Panc1 (cell line): ENCODE data around the gene IGF1. TPM values are rescaled to one million over a fixed set of nuclear protein-coding genes. Genes with fewer than 3 reads are reported as not detected.

Experiments used
- ATAC-seq: fragments of 200-7000 bp; cut with Tn5 transposase; 2 replicates; pipeline ENCODE4 v1.9.1; 2020; ENCODE audit warnings: mild to moderate bottlenecking, moderate library complexity
- BruUV-seq: library from RNA; stranded (reverse); fragments of 400-500 nt; replicated peaks from 2 replicates; lab custom pipeline; 2021; lab: Mats Ljungman, UMichigan
- CTCF ChIA-PET: fragments of 300-600 bp; sonication (Branson Sonifier 250); formaldehyde crosslinking; loops from one replicate; lab custom pipeline; 2022; ENCODE audit warnings: antibody characterized with exemption; lab: Charles Lee
- POLR2A ChIA-PET: fragments of 300-600 bp; sonication (Branson Sonifier 250); formaldehyde crosslinking; loops from one replicate; lab custom pipeline; 2022; ENCODE audit warnings: antibody characterized with exemption; lab: Charles Lee
- DNase-seq: peaks from one replicate; pipeline ENCODE4 v3.0.0-alpha.2; 2010; ENCODE audit warnings: low read depth, low spot score
- H3K27ac ChIP-seq: 2 replicates; pipeline ENCODE4 v1.5.1; 2011; ENCODE audit warnings: mild to moderate bottlenecking, low read length, inconsistent platforms
- H3K27me3 ChIP-seq: fragments of 200-500 bp; sonication (Bioruptor generic); 2 replicates; pipeline ENCODE4 v1.6.0; 2014; ENCODE audit warnings: low read length, inconsistent platforms; ENCODE audit not compliant: control insufficient read depth, insufficient read depth
- H3K36me3 ChIP-seq: fragments of 200-500 bp; sonication (Bioruptor generic); 2 replicates; pipeline ENCODE4 v1.5.1; 2014; ENCODE audit warnings: inconsistent platforms, mild to moderate bottlenecking, low read length, moderate library complexity; ENCODE audit not compliant: control insufficient read depth, insufficient read depth
- H3K4me1 ChIP-seq: 2 replicates; pipeline ENCODE4 v1.5.1; 2011; ENCODE audit warnings: inconsistent platforms, mild to moderate bottlenecking, low read length, moderate library complexity; ENCODE audit not compliant: control insufficient read depth, insufficient read depth
- H3K4me3 ChIP-seq, 2 experiments: 2 replicates each; pipeline ENCODE4 v1.5.1; 2011 to 2012; ENCODE audit warnings: low read depth in 2 of 2, low read length in 2 of 2, mild to moderate bottlenecking in 2 of 2, inconsistent platforms in 1 of 2, moderate library complexity in 1 of 2
- H3K9me3 ChIP-seq: fragments of 200-500 bp; sonication (Bioruptor generic); 2 replicates; pipeline ENCODE4 v1.5.1; 2014; ENCODE audit warnings: low read depth, mild to moderate bottlenecking, inconsistent platforms, low read length, moderate library complexity; ENCODE audit not compliant: control insufficient read depth, insufficient read depth
- POLR2AphosphoS5 ChIP-seq: IDR thresholded peaks from 2 replicates; pipeline ENCODE4 v1.6.1; 2012; ENCODE audit warnings: mild to moderate bottlenecking, low read depth, low read length, moderate library complexity
- SIN3A ChIP-seq: IDR thresholded peaks from 2 replicates; pipeline ENCODE4 v1.6.1; 2012; ENCODE audit warnings: low read depth, mild to moderate bottlenecking, low read length, moderate library complexity, borderline replicate concordance; ENCODE audit not compliant: insufficient read depth
- TCF7L2 ChIP-seq: IDR thresholded peaks from 2 replicates; pipeline ENCODE4 v1.6.1; 2011; ENCODE audit warnings: mild to moderate bottlenecking, low read depth, low read length, inconsistent platforms
- in situ Hi-C: cut with HindIII; loops from 2 replicates; pipeline ENCODE4 v1.10.0; 2016; ENCODE audit warnings: low sequenced_read_pairs, low pct_unique_long_range_greater_than_20kb
- intact Hi-C: fragments of 100-400 bp; cut with micrococcal nuclease; formaldehyde crosslinking; loops from one replicate; pipeline ENCODE4 v1.10.0; 2022; ENCODE audit not compliant: unreplicated experiment
- total RNA-seq: library from RNA; stranded (reverse); gene quantifications from one replicate; pipeline ENCODE4 v1.2.1, GENCODE V29; 2021; ENCODE audit not compliant: unreplicated experiment
- TF ChIP-seq, protein P1 (sequence below): fragments of 450-650 bp; IDR thresholded peaks from 2 replicates; pipeline ENCODE4 v1.5.1; 2017; ENCODE audit warnings: mild to moderate bottlenecking
- TF ChIP-seq, protein P2 (sequence below), 2 experiments: IDR thresholded peaks; 2 replicates each; pipeline ENCODE4 v1.6.1; 2011 to 2012; ENCODE audit warnings: low read depth in 2 of 2, control low read depth in 1 of 2, low read length in 1 of 2, mild to moderate bottlenecking in 1 of 2, moderate library complexity in 1 of 2; ENCODE audit not compliant: insufficient read depth in 1 of 2

IGF1 gene
- total RNA-seq, 1 experiment from 2014 or later: not detected

DNA sequence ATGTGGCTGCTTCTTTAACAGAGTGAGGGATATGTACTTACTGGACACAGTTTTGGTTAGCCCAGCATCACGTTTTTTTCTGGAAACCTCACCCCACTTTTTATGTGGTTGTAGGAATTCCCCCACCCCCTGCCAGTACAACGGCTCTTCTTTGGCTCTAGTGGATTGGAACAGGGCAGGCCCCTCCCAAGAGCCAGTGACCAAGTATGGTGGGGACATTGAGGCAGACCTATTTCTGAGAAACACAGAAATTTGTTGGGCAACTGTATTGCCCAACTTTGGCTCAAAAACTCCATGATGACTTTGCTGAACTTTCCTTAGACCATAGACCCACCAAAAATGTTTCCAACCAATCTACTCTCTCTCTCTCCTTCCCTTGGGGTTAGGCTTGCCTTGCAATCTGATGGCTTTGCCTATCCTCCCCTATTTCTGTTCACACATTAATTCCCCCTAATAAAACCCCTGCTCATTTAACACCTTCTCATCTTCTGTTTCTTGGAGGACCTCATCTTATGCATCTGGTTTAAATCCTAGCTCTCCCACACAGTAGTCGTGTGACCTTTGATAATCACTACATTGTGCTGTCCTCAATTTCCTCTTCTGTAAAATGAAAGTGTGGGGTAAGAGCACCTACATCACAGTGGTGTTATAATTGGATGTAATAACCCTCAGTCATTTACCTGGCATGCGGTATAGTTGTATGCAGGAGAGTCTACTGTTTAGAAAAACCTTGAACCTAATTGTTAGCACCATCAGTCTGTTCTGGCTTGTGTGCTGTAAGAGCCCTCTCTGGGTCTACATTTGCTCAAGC lies 71.7 kb downstream of the IGF1 start:
- ChIA-PET POLR2A (no interaction called here), CTCF (no interaction called here)
- Histone ChIP-seq H3K4me3 (no peak overlapping the region), H3K4me1 (no peaks in the 10 kb centered on the region), H3K36me3 (no peaks in the 10 kb centered on the region), H3K27me3 (no peaks in the 10 kb centered on the region), H3K9me3 (no peaks in the 10 kb centered on the region), H3K27ac (no peak overlapping the region)
- intact Hi-C loops (no loop called here), in situ Hi-C loops (no loop called here)
- no peak for ATAC-seq
- no TSS peak for BruUV-seq
- no peak for TF ChIP-seq TCF7L2
- TF ChIP-seq, protein P1, sequence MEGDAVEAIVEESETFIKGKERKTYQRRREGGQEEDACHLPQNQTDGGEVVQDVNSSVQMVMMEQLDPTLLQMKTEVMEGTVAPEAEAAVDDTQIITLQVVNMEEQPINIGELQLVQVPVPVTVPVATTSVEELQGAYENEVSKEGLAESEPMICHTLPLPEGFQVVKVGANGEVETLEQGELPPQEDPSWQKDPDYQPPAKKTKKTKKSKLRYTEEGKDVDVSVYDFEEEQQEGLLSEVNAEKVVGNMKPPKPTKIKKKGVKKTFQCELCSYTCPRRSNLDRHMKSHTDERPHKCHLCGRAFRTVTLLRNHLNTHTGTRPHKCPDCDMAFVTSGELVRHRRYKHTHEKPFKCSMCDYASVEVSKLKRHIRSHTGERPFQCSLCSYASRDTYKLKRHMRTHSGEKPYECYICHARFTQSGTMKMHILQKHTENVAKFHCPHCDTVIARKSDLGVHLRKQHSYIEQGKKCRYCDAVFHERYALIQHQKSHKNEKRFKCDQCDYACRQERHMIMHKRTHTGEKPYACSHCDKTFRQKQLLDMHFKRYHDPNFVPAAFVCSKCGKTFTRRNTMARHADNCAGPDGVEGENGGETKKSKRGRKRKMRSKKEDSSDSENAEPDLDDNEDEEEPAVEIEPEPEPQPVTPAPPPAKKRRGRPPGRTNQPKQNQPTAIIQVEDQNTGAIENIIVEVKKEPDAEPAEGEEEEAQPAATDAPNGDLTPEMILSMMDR: no peak
- TF ChIP-seq POLR2AphosphoS5: no peak
- TF ChIP-seq, protein P2, sequence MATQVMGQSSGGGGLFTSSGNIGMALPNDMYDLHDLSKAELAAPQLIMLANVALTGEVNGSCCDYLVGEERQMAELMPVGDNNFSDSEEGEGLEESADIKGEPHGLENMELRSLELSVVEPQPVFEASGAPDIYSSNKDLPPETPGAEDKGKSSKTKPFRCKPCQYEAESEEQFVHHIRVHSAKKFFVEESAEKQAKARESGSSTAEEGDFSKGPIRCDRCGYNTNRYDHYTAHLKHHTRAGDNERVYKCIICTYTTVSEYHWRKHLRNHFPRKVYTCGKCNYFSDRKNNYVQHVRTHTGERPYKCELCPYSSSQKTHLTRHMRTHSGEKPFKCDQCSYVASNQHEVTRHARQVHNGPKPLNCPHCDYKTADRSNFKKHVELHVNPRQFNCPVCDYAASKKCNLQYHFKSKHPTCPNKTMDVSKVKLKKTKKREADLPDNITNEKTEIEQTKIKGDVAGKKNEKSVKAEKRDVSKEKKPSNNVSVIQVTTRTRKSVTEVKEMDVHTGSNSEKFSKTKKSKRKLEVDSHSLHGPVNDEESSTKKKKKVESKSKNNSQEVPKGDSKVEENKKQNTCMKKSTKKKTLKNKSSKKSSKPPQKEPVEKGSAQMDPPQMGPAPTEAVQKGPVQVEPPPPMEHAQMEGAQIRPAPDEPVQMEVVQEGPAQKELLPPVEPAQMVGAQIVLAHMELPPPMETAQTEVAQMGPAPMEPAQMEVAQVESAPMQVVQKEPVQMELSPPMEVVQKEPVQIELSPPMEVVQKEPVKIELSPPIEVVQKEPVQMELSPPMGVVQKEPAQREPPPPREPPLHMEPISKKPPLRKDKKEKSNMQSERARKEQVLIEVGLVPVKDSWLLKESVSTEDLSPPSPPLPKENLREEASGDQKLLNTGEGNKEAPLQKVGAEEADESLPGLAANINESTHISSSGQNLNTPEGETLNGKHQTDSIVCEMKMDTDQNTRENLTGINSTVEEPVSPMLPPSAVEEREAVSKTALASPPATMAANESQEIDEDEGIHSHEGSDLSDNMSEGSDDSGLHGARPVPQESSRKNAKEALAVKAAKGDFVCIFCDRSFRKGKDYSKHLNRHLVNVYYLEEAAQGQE (IDR thresholded peaks at IDR 0.05; ENCODE audit: insufficient read depth in 1 of 2, low read depth in 2 of 2, low read length in 1 of 2): no peak
- no peak for TF ChIP-seq SIN3A
- DNase-seq: no peak

DNA sequence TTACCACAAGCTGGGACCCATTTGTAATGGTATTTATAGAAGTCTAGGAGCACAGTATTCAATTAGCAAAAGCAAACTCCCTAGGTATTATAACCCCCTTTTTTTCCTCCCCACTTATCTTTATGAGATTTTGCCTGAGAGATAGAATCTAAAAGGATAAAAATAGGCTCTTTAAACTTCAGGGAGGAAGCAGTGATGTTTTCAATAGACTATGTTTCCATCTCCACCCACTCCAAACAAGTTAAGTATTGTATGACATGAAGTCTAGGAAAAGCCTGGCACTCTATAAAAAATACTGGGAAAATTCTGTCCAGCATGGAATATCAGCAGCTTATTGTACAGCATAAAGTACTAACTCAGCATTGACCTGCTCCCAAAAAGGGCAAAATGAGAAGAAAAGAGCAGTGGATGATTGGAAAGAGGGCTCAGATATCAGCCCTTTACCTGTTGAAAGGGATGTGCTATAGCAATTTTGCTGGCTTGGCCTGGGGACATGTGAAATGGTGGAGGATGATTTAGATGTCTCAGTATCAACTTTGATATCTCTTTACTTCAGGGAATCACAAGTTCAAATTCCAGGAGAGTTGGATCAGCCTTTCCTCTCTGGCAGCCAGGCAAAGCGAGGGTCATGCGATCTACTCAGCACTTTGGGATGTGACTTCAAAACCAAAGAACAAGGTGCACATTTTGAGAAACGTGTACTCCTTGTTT lies 72.4 kb downstream of the IGF1 start:
- Histone ChIP-seq H3K36me3 (no peaks in the 10 kb centered on the region), H3K27me3 (no peaks in the 10 kb centered on the region), H3K27ac (no peak overlapping the region), H3K4me3 (no peak overlapping the region), H3K9me3 (no peaks in the 10 kb centered on the region), H3K4me1 (no peaks in the 10 kb centered on the region)
- BruUV-seq: no TSS peak
- intact Hi-C loops (no loop called here), in situ Hi-C loops (no loop called here)
- CTCF ChIA-PET: no interaction called here
- ATAC-seq (no peak), DNase-seq (no peak)
- TF ChIP-seq POLR2AphosphoS5 (no peak), SIN3A (no peak)
- TF ChIP-seq, protein P1: no peak
- POLR2A ChIA-PET: no interaction called here
